ENCODE measurements around the gene RIN1.

Gene RIN1

GRCh38 chr11:66309475-66309874 is 26.8 kb downstream of the RIN1 start:
- no peaks in the 10 kb centered on the region for H3K79me2 ChIP-seq
- no peak overlapping the region for H3K27ac ChIP-seq
- no peaks in the 10 kb centered on the region for H3K36me3 ChIP-seq (ENCODE audit: control insufficient read depth, insufficient read depth, low read length)
- no peaks in the 10 kb centered on the region for H3K4me1 ChIP-seq
- no peaks in the 10 kb centered on the region for H3K9me3 ChIP-seq (ENCODE audit: control insufficient read depth, low read length)
- H3K4me2 ChIP-seq (ENCODE audit: low read length): no peak overlapping the region
- H3K27me3 ChIP-seq (ENCODE audit: control insufficient read depth, insufficient read depth, low read length): no peaks in the 10 kb centered on the region
- TF ChIP-seq CTCF (IDR thresholded peaks at IDR 0.05): no peak
- no peak overlapping the region for H3K9ac ChIP-seq
- no peak overlapping the region for H3K4me3 ChIP-seq (ENCODE audit: low read depth, low read length)
- H2AFZ ChIP-seq: no peak overlapping the region

GRCh38 chr11:66302656-66303055 is 33.6 kb downstream of the RIN1 start:
- Histone ChIP-seq H3K4me2 (ENCODE audit: low read length) (no peak overlapping the region), H3K9me3 (ENCODE audit: control insufficient read depth, low read length) (no peaks in the 10 kb centered on the region), H3K27me3 (ENCODE audit: control insufficient read depth, insufficient read depth, low read length) (no peaks in the 10 kb centered on the region), H3K4me1 (no peaks in the 10 kb centered on the region), H3K9ac (no peak overlapping the region), H3K79me2 (no peaks in the 10 kb centered on the region), H3K36me3 (ENCODE audit: control insufficient read depth, insufficient read depth, low read length) (no peaks in the 10 kb centered on the region), H3K4me3 (ENCODE audit: low read depth, low read length) (no peak overlapping the region), H2AFZ (no peak overlapping the region), H3K27ac (no peak overlapping the region)
- no peak for TF ChIP-seq CTCF (IDR thresholded peaks at IDR 0.05)

GRCh38 chr11:66299186-66299585 is 37.0 kb downstream of the RIN1 start:
- no peak overlapping the region for H3K27ac ChIP-seq
- H3K9ac ChIP-seq: no peak overlapping the region
- H3K4me3 ChIP-seq (ENCODE audit: low read depth, low read length): no peak overlapping the region
- no peaks in the 10 kb centered on the region for H3K27me3 ChIP-seq (ENCODE audit: control insufficient read depth, insufficient read depth, low read length)
- no peaks in the 10 kb centered on the region for H3K79me2 ChIP-seq
- H3K4me2 ChIP-seq (ENCODE audit: low read length): no peak overlapping the region
- no peaks in the 10 kb centered on the region for H3K36me3 ChIP-seq (ENCODE audit: control insufficient read depth, insufficient read depth, low read length)
- no peak overlapping the region for H2AFZ ChIP-seq
- TF ChIP-seq CTCF (IDR thresholded peaks at IDR 0.05): no peak
- H3K9me3 ChIP-seq (ENCODE audit: control insufficient read depth, low read length): no peaks in the 10 kb centered on the region
- no peaks in the 10 kb centered on the region for H3K4me1 ChIP-seq

- Histone ChIP-seq H3K4me2 (ENCODE audit: low read length) (no peak overlapping the region), H2AFZ (no peak overlapping the region), H3K4me3 (ENCODE audit: low read depth, low read length) (no peak overlapping the region), H3K79me2 (no peaks in the 10 kb centered on the region), H3K27me3 (ENCODE audit: control insufficient read depth, insufficient read depth, low read length) (no peaks in the 10 kb centered on the region), H3K9me3 (ENCODE audit: control insufficient read depth, low read length) (no peaks in the 10 kb centered on the region), H3K9ac (no peak overlapping the region), H3K36me3 (ENCODE audit: control insufficient read depth, insufficient read depth, low read length) (no peaks in the 10 kb centered on the region), H3K27ac (no peak overlapping the region), H3K4me1 (no peaks in the 10 kb centered on the region)
- TF ChIP-seq CTCF (IDR thresholded peaks at IDR 0.05): no peak
Measured at GRCh38 chr11:66297610-66298009, 38.6 kb downstream of the RIN1 start.

All from parathyroid adenoma (tissue), 2 donors.